ENCODE measurements around the gene ZNF488. TPM values are rescaled to one million over a fixed set of nuclear protein-coding genes. Genes with fewer than 3 reads are reported as not detected.

Gene ZNF488
- total RNA-seq, 1 donor from 2014 or later = 0.29 TPM

DNA sequence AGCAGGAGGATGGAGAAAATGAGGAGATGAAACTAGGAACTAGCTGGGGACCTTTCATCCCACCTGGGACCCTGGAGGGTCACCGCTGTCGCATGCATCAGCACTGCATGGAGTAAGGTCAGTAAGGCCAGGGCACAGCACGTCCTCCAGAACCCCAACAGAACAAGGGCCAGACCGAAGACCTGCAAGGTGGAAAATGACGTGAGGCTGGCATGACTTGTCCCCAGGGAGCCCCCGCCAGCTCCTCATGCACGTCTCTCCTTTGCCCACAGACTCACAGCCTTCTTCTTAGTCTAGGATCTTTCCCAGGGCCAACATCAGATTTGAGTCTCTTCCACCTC, 4.7 kb downstream of the ZNF488 start:
- Histone ChIP-seq H3K4me3 (ENCODE audit: low read depth, low read length) (no peak overlapping the region), H3K27me3 (ENCODE audit: control insufficient read depth, insufficient read depth, low read length) (peaks cover 16% of the 10 kb centered on the region), H3K36me3 (ENCODE audit: control insufficient read depth, insufficient read depth, low read length) (no peaks in the 10 kb centered on the region)
- no peak for DNase-seq (ENCODE audit: low read depth)
- TF ChIP-seq, protein P1, sequence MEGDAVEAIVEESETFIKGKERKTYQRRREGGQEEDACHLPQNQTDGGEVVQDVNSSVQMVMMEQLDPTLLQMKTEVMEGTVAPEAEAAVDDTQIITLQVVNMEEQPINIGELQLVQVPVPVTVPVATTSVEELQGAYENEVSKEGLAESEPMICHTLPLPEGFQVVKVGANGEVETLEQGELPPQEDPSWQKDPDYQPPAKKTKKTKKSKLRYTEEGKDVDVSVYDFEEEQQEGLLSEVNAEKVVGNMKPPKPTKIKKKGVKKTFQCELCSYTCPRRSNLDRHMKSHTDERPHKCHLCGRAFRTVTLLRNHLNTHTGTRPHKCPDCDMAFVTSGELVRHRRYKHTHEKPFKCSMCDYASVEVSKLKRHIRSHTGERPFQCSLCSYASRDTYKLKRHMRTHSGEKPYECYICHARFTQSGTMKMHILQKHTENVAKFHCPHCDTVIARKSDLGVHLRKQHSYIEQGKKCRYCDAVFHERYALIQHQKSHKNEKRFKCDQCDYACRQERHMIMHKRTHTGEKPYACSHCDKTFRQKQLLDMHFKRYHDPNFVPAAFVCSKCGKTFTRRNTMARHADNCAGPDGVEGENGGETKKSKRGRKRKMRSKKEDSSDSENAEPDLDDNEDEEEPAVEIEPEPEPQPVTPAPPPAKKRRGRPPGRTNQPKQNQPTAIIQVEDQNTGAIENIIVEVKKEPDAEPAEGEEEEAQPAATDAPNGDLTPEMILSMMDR (IDR thresholded peaks at IDR 0.05; ENCODE audit: insufficient read depth, low read length, poor library complexity, severe bottlenecking) = no peak

DNA sequence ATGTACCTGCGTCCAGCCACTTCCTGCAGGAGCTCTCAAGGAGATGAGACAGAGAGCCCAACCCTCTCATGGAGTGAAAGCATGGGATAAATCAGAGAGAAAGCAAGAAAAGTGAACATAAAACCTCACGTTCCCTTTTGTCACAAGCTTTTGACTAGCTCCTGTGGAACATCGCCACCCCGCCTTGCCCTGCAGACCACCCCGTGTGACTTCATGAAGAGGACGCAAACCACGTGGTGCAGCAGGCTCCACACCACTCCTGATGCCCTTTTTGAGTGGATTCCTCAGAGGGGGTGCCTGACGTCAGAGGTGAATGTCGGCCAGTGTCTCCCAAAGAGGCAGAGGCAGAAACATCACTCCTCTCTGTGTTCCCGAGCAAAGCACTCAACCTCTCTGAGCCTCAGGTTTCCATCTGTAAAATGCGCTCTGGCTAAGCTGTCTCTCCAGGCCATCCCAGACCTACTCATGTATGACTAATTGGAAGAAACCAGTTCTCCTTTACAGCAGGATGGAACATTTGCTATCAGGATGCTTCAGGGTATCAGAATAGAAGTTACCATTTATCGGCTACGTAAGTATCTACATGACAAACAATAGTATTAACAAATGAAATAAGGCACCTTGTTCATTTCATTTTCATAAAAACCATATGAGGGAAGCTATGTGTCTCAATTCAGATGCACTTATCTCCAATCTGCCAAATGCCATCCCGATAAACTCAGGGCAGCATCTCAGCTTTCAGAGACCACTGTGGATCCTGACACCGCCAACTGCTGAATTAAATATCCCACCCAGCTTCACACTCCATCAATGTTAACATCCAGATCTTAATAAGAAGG, 5.3 kb downstream of the ZNF488 start:
- no peak overlapping the region for H3K4me3 ChIP-seq (ENCODE audit: low read depth, low read length)
- DNase-seq (ENCODE audit: low read depth) = no peak
- H3K36me3 ChIP-seq (ENCODE audit: control insufficient read depth, insufficient read depth, low read length) = no peaks in the 10 kb centered on the region
- peaks cover 13% of the 10 kb centered on the region for H3K27me3 ChIP-seq (ENCODE audit: control insufficient read depth, insufficient read depth, low read length)
- TF ChIP-seq, protein P1 (IDR thresholded peaks at IDR 0.05; ENCODE audit: insufficient read depth, low read length, poor library complexity, severe bottlenecking) = no peak

DNA sequence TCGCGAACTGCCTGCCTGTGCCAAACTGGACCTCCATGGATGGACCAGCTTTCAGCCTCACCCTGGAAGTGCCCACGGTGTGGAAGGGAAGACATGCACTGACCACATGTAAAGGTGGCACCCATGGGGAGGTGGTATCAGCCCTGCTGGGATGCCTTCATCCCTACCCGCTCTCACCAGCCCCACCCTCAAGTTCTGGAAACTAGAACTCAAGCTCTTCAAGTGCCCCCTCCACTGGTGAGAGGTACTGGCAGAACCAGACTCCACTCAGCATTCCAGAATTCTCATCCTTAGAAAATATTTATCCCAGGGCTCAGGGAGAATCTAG, 5.9 kb downstream of the ZNF488 start:
- Histone ChIP-seq H3K4me3 (ENCODE audit: low read depth, low read length) (no peak overlapping the region), H3K36me3 (ENCODE audit: control insufficient read depth, insufficient read depth, low read length) (no peaks in the 10 kb centered on the region), H3K27me3 (ENCODE audit: control insufficient read depth, insufficient read depth, low read length) (peaks cover 13% of the 10 kb centered on the region)
- TF ChIP-seq, protein P1 (IDR thresholded peaks at IDR 0.05; ENCODE audit: insufficient read depth, low read length, poor library complexity, severe bottlenecking) = no peak
- no peak for DNase-seq (ENCODE audit: low read depth)

DNA sequence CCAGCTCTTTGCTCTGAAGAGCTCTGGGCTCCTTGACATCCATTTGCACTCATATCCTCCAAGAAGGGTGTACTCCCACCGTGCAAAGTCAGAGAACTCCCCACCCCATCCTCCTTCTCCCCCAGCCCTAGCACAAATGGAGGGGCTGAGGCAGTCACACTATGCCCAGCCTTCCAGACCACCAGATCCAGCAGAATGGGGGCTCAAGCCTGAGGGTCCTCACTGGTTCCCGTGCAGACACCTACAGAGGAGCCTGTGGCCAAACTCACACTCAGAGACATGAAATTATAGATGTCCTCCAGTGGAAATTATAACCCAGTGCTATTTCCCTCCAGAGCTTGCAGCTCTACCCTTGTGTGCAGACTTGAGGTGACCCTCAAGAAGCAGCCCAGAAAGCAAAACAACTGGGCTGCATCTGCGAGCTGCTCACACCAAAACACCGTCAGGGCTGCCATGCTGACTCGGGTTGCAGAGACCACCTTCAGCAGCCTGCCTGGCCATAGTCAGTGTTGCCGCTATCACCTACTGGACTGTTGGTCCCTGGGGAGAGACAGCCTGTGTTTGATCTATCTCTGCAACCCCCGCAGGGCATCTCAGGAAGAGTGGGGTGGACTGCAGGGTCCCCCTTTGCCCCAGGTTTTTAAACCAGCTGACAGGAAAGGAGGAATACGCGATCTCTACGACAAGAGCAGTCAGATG, 7.4 kb downstream of the ZNF488 start:
- TF ChIP-seq, protein P1 (IDR thresholded peaks at IDR 0.05; ENCODE audit: insufficient read depth, low read length, poor library complexity, severe bottlenecking) = no peak
- Histone ChIP-seq H3K4me3 (ENCODE audit: low read depth, low read length) (no peak overlapping the region), H3K36me3 (ENCODE audit: control insufficient read depth, insufficient read depth, low read length) (no peaks in the 10 kb centered on the region), H3K27me3 (ENCODE audit: control insufficient read depth, insufficient read depth, low read length) (peaks cover 13% of the 10 kb centered on the region)
- DNase-seq (ENCODE audit: low read depth) = no peak

DNA sequence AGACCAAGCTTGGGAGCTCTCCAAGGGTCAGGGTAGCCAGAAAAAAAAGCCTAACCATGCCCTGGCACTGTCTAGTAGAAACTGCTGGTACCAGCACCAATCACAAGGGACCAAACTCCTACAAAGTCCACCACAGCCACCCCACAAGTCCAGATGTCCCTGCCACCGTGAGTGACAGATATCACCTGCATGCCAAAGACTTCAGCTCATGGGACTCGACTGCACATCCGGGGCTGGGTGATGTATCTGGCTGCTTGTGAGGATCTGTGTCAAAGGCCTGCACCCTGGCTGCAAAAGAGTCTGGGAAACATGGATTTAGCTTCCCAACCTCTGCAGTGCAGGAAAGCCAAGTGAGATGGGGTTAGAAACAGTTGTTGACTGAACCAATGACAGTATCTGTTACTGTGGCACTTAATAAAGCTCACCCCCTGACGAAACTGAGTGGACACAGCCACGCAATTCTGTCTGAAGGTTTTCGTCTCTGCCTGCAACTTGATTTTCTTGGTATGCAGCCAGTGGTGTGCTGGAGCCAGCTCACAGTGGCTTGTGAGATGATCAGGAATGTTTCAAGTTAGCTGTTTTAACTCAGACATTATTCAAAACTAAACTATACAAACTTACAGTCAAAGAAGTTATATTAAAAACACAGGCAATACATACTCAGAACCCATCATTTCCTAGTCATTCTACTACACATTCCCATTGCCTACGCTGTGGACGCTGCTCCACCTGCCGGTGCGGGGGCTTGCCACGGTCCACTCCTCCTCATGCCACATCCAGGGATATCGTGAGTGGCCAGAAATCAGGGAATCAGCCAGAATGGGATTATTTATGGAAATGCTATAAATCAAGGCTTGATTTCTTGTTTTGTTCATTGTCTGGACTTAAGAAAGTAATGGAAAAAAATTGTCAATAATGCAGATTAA, 9.2 kb downstream of the ZNF488 start:
- TF ChIP-seq, protein P1 (IDR thresholded peaks at IDR 0.05; ENCODE audit: insufficient read depth, low read length, poor library complexity, severe bottlenecking) = no peak
- Histone ChIP-seq H3K27me3 (ENCODE audit: control insufficient read depth, insufficient read depth, low read length) (peaks cover 10% of the 10 kb centered on the region), H3K36me3 (ENCODE audit: control insufficient read depth, insufficient read depth, low read length) (no peaks in the 10 kb centered on the region), H3K4me3 (ENCODE audit: low read depth, low read length) (no peak overlapping the region)
- no peak for DNase-seq (ENCODE audit: low read depth)

Data from kidney epithelial cell (primary cell).